HepG2 (cell line): Measurements from ENCODE around the gene MRPL58. TPM values are rescaled to one million over a fixed set of nuclear protein-coding genes. Genes with fewer than 3 reads are reported as not detected.

ENCODE experiments used
- HIVEP1 ChIP-seq: sonication (generic); formaldehyde crosslinking; IDR thresholded peaks from 2 replicates; pipeline ENCODE4 v1.4.0; 2020; ENCODE audit warnings: mild to moderate bottlenecking, missing genetic modification reagents
- JUNB ChIP-seq: sonication (generic); formaldehyde crosslinking; IDR thresholded peaks from 2 replicates; pipeline ENCODE4 v1.8.0; 2022; ENCODE audit warnings: missing genetic modification reagents, mild to moderate bottlenecking, borderline replicate concordance
- MAFG ChIP-seq: sonication (generic); formaldehyde crosslinking; IDR thresholded peaks from 2 replicates; pipeline ENCODE4 v1.5.1; 2020; ENCODE audit warnings: mild to moderate bottlenecking, missing genetic modification reagents
- NCOR1 ChIP-seq: fragments of 200-600 bp; sonication (generic); IDR thresholded peaks from 2 replicates; pipeline ENCODE4 v1.7.0; 2017; ENCODE audit warnings: antibody characterized with exemption, low read length, borderline replicate concordance
- NFE2L1 ChIP-seq: sonication (generic); formaldehyde crosslinking; IDR thresholded peaks from 2 replicates; pipeline ENCODE4 v1.4.0; 2020; ENCODE audit warnings: missing genetic modification reagents, mild to moderate bottlenecking, borderline replicate concordance
- NR1H2 ChIP-seq: sonication (generic); formaldehyde crosslinking; IDR thresholded peaks from 2 replicates; pipeline ENCODE4 v1.8.1; 2022; ENCODE audit warnings: low read depth, missing genetic modification reagents, borderline replicate concordance
- RFX5 ChIP-seq: IDR thresholded peaks from 2 replicates; pipeline ENCODE4 v1.6.1; 2011; ENCODE audit warnings: low read depth, low read length, improper control_type of control experiment
- TCF7 ChIP-seq: sonication (generic); IDR thresholded peaks from 2 replicates; pipeline ENCODE4 v1.6.1; 2016; ENCODE audit warnings: antibody characterized with exemption, low read depth
- WIZ ChIP-seq: sonication (generic); formaldehyde crosslinking; IDR thresholded peaks from 2 replicates; pipeline ENCODE4 v1.5.1; 2020; ENCODE audit warnings: mild to moderate bottlenecking, missing genetic modification reagents
- ZNF296 ChIP-seq: sonication (generic); formaldehyde crosslinking; conservative IDR thresholded peaks from 2 replicates; pipeline ENCODE4 v1.5.0; 2020; ENCODE audit warnings: mild to moderate bottlenecking, missing genetic modification reagents
- ZNF30 ChIP-seq: sonication (generic); formaldehyde crosslinking; IDR thresholded peaks from 2 replicates; pipeline ENCODE4 v1.5.0; 2020; ENCODE audit warnings: mild to moderate bottlenecking, missing genetic modification reagents
- ZNF343 ChIP-seq: sonication (generic); formaldehyde crosslinking; IDR thresholded peaks from 2 replicates; pipeline ENCODE4 v1.4.0; 2020; ENCODE audit warnings: mild to moderate bottlenecking, missing genetic modification reagents
- ZNF530 ChIP-seq: sonication (generic); formaldehyde crosslinking; IDR thresholded peaks from 2 replicates; pipeline ENCODE4 v1.5.0; 2020; ENCODE audit warnings: low read depth, mild to moderate bottlenecking, missing genetic modification reagents
- ZNF557 ChIP-seq: sonication (generic); formaldehyde crosslinking; IDR thresholded peaks from 2 replicates; pipeline ENCODE4 v1.4.0; 2020; ENCODE audit warnings: missing genetic modification reagents
- ZNF563 ChIP-seq: sonication (generic); formaldehyde crosslinking; IDR thresholded peaks from 2 replicates; pipeline ENCODE4 v1.8.0; 2022; ENCODE audit warnings: mild to moderate bottlenecking, moderate library complexity, missing genetic modification reagents
- ZNF776 ChIP-seq: sonication (generic); formaldehyde crosslinking; IDR thresholded peaks from 2 replicates; pipeline ENCODE4 v1.4.0; 2020; ENCODE audit warnings: mild to moderate bottlenecking, missing genetic modification reagents
- ZNF850 ChIP-seq: sonication (generic); formaldehyde crosslinking; conservative IDR thresholded peaks from 2 replicates; pipeline ENCODE4 v1.9.0; 2021; ENCODE audit warnings: mild to moderate bottlenecking, missing genetic modification reagents
- polyA plus RNA-seq, 8 experiments: library from polyadenylated mRNA; depleted of rRNA in 3 of 8; stranded (reverse) in 7 of 8; unstranded in 1 of 8; fragments of >200 nt; fragmentation: Illumina TruSeq in 4 of 8; extraction: Trizol in 4 of 8; gene quantifications; 2 replicates each; pipeline versions ENCODE4 v1.2.1 to v1.2.3, GENCODE V29; 2011 to 2016; ENCODE audit warnings: low read depth in 4 of 8, missing spikeins in 1 of 8, mixed read lengths in 1 of 8; ENCODE audit not compliant: insufficient read depth in 1 of 8
- total RNA-seq, 5 experiments: library from RNA; depleted of rRNA; stranded (reverse); fragments of >200 nt; fragmentation: Illumina TruSeq; extraction: Trizol; gene quantifications; 2 replicates each; pipeline ENCODE4 v1.2.3, GENCODE V29; 2016; ENCODE audit warnings: low read depth in 1 of 5
- TF ChIP-seq, protein P1 (sequence below): sonication (generic); formaldehyde crosslinking; IDR thresholded peaks from 2 replicates; pipeline ENCODE4 v1.4.0; 2020; ENCODE audit warnings: missing genetic modification reagents, mild to moderate bottlenecking, borderline replicate concordance
- TF ChIP-seq, protein P2 (sequence below): sonication (generic); formaldehyde crosslinking; IDR thresholded peaks from 2 replicates; pipeline ENCODE4 v1.4.0; 2020; ENCODE audit warnings: missing genetic modification reagents, borderline replicate concordance
- TF ChIP-seq, protein P3 (sequence below): sonication (generic); formaldehyde crosslinking; IDR thresholded peaks from 2 replicates; pipeline ENCODE4 v1.5.0; 2020; ENCODE audit warnings: missing genetic modification reagents, mild to moderate bottlenecking, borderline replicate concordance
- TF ChIP-seq, protein P4 (sequence below): sonication (generic); formaldehyde crosslinking; IDR thresholded peaks from 2 replicates; pipeline ENCODE4 v1.9.0; 2021; ENCODE audit warnings: missing genetic modification reagents, borderline replicate concordance
- TF ChIP-seq, protein P5 (sequence below): sonication (generic); IDR thresholded peaks from 2 replicates; pipeline ENCODE4 v1.6.1; 2016; ENCODE audit warnings: low read depth, borderline replicate concordance

Gene MRPL58
- total and polyA plus RNA-seq, 2 of the 13 experiments (the other 11 are each of a cell fraction or from before 2014, with no cell fraction given) = 44.9 to 68.9 TPM

DNA sequence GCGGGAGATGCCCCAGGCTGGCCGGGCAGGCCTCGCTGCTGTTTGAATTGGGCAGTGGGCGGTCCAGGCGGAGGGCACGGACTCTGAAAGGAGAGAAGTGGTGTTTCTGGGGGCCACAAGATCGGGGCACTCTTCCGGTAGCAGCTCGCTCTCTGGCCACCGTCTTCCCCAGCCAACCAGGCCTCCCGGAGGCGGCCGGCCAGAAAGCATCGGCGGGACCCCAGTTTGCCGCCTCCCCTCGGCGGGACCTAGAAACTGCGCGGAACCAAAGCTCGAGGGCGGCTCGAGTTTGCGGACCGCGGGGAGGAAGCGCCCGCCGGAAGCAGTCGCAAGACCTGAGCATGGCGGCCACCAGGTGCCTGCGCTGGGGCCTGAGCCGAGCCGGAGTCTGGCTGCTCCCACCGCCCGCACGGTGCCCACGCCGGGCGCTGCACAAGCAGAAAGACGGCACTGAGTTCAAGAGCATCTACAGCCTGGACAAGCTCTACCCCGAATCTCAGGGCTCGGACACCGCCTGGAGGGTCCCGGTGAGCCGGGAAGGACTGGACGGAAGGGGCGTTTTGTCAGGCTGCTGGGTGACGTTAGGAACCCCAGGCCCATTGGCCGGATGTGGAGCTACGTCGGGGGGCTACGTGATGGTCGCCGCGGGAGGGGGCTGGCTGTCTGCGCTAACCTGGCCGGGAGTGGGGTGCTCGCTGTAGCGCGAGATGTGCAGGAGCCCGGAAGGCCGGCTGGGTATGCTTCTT lies at the start of gene MRPL58 (continued):
- TF ChIP-seq HIVEP1 (CRISPR knock-in tag) (peak; percentile 96), NCOR1 (peak; percentile 40; the same call in 1 of the 2 replicates), TCF7 (no peak), WIZ (CRISPR knock-in tag) (peak; percentile 94), ZNF776 (CRISPR knock-in tag) (peak; percentile 98), ZNF563 (peak; percentile 16; the same call in 1 of the 2 replicates), NFE2L1 (CRISPR knock-in tag) (peak; percentile 87; the same call in 1 of the 2 replicates), RFX5 (peak; percentile 54), ZNF343 (CRISPR knock-in tag) (peak; percentile 96; the same call in 1 of the 2 replicates), MAFG (CRISPR knock-in tag) (no peak), ZNF530 (CRISPR knock-in tag) (no peak), NR1H2 (CRISPR knock-in tag) (peak; percentile 73; the same call in 1 of the 2 replicates), ZNF296 (CRISPR knock-in tag) (peak; percentile 82), ZNF850 (CRISPR knock-in tag) (peak; percentile 90; the same call in 1 of the 2 replicates), ZNF30 (0 out of 2 replicates have a peak, but pooled peaks have one; percentile 77), JUNB (CRISPR knock-in tag) (no peak), ZNF557 (CRISPR knock-in tag) (peak; percentile 96)
- TF ChIP-seq, protein P1, sequence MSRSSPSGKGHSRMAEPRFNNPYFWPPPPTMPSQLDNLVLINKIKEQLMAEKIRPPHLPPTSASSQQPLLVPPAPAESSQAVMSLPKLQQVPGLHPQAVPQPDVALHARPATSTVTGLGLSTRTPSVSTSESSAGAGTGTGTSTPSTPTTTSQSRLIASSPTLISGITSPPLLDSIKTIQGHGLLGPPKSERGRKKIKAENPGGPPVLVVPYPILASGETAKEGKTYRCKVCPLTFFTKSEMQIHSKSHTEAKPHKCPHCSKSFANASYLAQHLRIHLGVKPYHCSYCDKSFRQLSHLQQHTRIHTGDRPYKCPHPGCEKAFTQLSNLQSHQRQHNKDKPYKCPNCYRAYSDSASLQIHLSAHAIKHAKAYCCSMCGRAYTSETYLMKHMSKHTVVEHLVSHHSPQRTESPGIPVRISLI (CRISPR knock-in tag) = peak; percentile 73; the same call in 1 of the 2 replicates
- TF ChIP-seq, protein P2, sequence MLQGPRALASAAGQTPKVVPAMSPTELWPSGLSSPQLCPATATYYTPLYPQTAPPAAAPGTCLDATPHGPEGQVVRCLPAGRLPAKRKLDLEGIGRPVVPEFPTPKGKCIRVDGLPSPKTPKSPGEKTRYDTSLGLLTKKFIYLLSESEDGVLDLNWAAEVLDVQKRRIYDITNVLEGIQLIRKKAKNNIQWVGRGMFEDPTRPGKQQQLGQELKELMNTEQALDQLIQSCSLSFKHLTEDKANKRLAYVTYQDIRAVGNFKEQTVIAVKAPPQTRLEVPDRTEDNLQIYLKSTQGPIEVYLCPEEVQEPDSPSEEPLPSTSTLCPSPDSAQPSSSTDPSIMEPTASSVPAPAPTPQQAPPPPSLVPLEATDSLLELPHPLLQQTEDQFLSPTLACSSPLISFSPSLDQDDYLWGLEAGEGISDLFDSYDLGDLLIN (CRISPR knock-in tag) = peak; percentile 94; the same call in 1 of the 2 replicates
- TF ChIP-seq, protein P3, sequence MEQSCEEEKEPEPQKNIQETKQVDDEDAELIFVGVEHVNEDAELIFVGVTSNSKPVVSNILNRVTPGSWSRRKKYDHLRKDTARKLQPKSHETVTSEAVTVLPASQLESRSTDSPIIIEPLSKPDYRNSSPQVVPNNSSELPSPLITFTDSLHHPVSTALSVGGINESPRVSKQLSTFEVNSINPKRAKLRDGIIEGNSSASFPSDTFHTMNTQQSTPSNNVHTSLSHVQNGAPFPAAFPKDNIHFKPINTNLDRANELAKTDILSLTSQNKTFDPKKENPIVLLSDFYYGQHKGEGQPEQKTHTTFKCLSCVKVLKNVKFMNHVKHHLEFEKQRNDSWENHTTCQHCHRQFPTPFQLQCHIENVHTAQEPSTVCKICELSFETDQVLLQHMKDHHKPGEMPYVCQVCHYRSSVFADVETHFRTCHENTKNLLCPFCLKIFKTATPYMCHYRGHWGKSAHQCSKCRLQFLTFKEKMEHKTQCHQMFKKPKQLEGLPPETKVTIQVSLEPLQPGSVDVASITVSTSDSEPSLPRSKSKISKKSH (CRISPR knock-in tag) = peak; percentile 99
- TF ChIP-seq, protein P4, sequence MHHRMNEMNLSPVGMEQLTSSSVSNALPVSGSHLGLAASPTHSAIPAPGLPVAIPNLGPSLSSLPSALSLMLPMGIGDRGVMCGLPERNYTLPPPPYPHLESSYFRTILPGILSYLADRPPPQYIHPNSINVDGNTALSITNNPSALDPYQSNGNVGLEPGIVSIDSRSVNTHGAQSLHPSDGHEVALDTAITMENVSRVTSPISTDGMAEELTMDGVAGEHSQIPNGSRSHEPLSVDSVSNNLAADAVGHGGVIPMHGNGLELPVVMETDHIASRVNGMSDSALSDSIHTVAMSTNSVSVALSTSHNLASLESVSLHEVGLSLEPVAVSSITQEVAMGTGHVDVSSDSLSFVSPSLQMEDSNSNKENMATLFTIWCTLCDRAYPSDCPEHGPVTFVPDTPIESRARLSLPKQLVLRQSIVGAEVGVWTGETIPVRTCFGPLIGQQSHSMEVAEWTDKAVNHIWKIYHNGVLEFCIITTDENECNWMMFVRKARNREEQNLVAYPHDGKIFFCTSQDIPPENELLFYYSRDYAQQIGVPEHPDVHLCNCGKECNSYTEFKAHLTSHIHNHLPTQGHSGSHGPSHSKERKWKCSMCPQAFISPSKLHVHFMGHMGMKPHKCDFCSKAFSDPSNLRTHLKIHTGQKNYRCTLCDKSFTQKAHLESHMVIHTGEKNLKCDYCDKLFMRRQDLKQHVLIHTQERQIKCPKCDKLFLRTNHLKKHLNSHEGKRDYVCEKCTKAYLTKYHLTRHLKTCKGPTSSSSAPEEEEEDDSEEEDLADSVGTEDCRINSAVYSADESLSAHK (CRISPR knock-in tag) = peak; percentile 94; the same call in 1 of the 2 replicates
- TF ChIP-seq, protein P5, sequence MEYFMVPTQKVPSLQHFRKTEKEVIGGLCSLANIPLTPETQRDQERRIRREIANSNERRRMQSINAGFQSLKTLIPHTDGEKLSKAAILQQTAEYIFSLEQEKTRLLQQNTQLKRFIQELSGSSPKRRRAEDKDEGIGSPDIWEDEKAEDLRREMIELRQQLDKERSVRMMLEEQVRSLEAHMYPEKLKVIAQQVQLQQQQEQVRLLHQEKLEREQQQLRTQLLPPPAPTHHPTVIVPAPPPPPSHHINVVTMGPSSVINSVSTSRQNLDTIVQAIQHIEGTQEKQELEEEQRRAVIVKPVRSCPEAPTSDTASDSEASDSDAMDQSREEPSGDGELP = peak; percentile 69; the same call in 1 of the 2 replicates
